GM12875 (cell line): Measurements from ENCODE around the gene NPAS2.

Experiments used
- H3K4me3 ChIP-seq: one replicate; pipeline ENCODE4 v1.5.1; 2011; ENCODE audit warnings: low read depth, low read length, control low read depth
- CTCF ChIP-seq: IDR thresholded peaks from 2 replicates; pipeline ENCODE4 v1.5.1; 2011; ENCODE audit warnings: low read depth, mild to moderate bottlenecking, control low read depth, inconsistent platforms, low read length, moderate library complexity, borderline replicate concordance; ENCODE audit not compliant: insufficient read depth

Gene NPAS2

GRCh38 chr2:100921685-100922161 lies 101.8 kb downstream of the NPAS2 start:
- no peak for TF ChIP-seq CTCF
- H3K4me3 ChIP-seq: no peak overlapping the region

- H3K4me3 ChIP-seq: no peak overlapping the region
- TF ChIP-seq CTCF: no peak
These were observed 103.6 kb downstream of the NPAS2 start for GRCh38 chr2:100923461-100924060.

DNA sequence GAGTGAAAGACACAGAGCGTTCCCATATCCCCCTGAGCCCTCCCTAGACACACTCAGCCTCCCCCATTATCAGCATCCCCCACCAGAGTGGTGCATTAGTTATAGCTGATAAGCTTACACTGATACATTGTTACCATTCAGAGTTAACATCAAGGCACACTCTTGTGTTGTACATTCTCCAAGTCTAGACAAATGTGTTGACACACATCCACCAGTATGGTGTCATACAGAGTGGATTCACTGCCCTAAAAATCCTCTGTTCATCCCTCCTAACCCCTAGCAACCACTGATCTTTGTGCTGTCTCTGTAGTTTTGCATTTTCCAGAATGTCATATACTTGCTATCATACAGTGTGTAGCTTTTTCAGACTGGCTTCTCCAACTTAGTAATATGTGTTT lies 104.2 kb downstream of the NPAS2 start:
- no peak overlapping the region for H3K4me3 ChIP-seq

DNA sequence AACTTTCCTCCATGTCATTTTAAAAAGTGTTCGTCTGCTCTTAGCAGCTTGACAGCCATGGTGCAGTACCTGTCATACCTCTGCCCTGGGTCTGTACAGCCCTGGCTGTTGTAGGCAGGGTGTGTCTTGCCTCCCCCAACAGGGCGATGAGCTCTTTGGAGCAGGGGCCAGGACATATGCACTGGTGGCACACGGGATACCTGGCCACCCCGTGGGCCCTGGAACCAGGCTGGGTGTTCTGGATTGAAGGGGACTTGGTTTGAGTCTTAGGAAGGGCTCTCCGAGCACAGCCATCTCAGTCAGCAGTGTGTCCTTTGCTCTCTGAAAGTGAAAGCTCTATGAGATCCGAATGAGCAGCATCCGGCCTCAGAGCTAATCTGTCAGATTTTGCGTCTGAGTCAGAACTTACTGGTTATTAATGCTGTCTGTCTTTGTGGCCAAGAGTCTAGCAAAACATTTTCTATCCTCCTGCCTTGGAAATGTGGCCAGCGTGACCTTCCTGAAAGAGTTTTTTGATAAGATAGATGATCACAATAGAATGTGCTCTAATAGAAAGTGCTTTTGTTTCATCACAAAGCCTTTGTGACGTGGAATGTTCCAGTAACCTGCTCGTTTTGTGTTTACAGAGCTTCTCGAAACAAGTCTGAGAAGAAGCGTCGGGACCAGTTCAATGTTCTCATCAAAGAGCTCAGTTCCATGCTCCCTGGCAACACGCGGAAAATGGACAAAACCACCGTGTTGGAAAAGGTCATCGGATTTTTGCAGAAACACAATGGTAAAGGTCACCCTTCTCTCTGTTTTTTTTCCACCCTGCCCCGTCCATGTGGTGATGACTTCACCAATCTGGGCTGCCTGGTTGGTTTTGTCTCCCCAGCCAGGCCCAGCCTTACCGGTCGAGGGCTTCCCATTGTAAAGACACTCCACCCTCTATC lies 104.8 kb downstream of the NPAS2 start:
- TF ChIP-seq CTCF: no peak
- H3K4me3 ChIP-seq: no peak overlapping the region

More for the DNA sequence above, 104.2 kb downstream of the NPAS2 start:
- TF ChIP-seq CTCF: no peak

DNA sequence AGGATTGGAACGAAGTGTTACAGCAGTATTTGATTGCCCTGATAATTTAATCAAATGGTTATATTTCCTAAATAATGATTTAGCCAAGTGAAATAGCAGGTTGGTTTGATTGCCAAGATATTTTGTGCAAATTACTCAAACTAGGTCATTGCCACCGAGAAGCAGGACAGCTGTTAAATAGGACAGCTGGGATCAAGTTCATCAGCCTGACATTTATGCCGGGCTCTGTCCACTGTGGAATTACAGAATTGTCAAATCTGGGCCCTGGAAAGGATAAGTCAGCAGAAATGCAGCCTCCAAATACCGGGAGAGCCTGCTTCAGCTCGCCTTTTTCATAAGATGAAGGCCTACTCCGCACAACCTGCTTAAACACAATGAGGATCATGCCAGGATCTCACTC lies 108.3 kb downstream of the NPAS2 start:
- H3K4me3 ChIP-seq: no peak overlapping the region
- no peak for TF ChIP-seq CTCF

GRCh38 chr2:100929147-100929546 lies 109.2 kb downstream of the NPAS2 start:
- no peak for TF ChIP-seq CTCF
- no peak overlapping the region for H3K4me3 ChIP-seq
